NCI-H69 (cell line): ENCODE data around the gene GALNT14.

ENCODE experiments used
- DNase-seq: peaks from one replicate; lab custom pipeline; 2025; lab: John Stamatoyannopoulos, UW

GALNT14 gene

GRCh38 chr2:31008561-31009114 is 129.6 kb downstream of the GALNT14 start:
- DNase-seq, result peak; percentile 78

- DNase-seq, result no peak
These were observed 134.0 kb downstream of the GALNT14 start for GRCh38 chr2:31004257-31004656.

- no peak for DNase-seq
These were observed 134.5 kb downstream of the GALNT14 start for GRCh38 chr2:31003749-31004148.

GRCh38 chr2:31002537-31003150 is 135.6 kb downstream of the GALNT14 start:
- DNase-seq, result peak; percentile 26

GRCh38 chr2:31000970-31001369 is 137.3 kb downstream of the GALNT14 start:
- no peak for DNase-seq

GRCh38 chr2:30998672-30999071 is 139.6 kb downstream of the GALNT14 start:
- DNase-seq, result no peak

GRCh38 chr2:30997979-30998378 is 140.3 kb downstream of the GALNT14 start:
- DNase-seq, result no peak

GRCh38 chr2:30994227-30995056 is 143.8 kb downstream of the GALNT14 start:
- DNase-seq, result no peak

GRCh38 chr2:30992781-30993180 is 145.5 kb downstream of the GALNT14 start:
- DNase-seq, result no peak

- no peak for DNase-seq
These were observed 147.6 kb downstream of the GALNT14 start for GRCh38 chr2:30990671-30991070.

GRCh38 chr2:30990176-30990575 is 148.1 kb downstream of the GALNT14 start:
- no peak for DNase-seq

- DNase-seq, result no peak
These were observed 148.5 kb downstream of the GALNT14 start for GRCh38 chr2:30989746-30990145.

- DNase-seq, result no peak
These were observed 150.7 kb downstream of the GALNT14 start for GRCh38 chr2:30987566-30987965.

GRCh38 chr2:30986231-30986580 is 152.0 kb downstream of the GALNT14 start:
- DNase-seq, result no peak

GRCh38 chr2:30985493-30986230 is 152.6 kb downstream of the GALNT14 start:
- DNase-seq, result no peak

GRCh38 chr2:30984148-30984547 is 154.1 kb downstream of the GALNT14 start:
- DNase-seq, result no peak

GRCh38 chr2:30981510-30981909 is 156.7 kb downstream of the GALNT14 start:
- no peak for DNase-seq

GRCh38 chr2:30981096-30981495 is 157.1 kb downstream of the GALNT14 start:
- DNase-seq, result no peak

- no peak for DNase-seq
These were observed 158.4 kb downstream of the GALNT14 start for GRCh38 chr2:30979822-30980245.

GRCh38 chr2:30978854-30979253 is 159.4 kb downstream of the GALNT14 start:
- no peak for DNase-seq

- no peak for DNase-seq
These were observed 160.2 kb downstream of the GALNT14 start for GRCh38 chr2:30978044-30978443.

- no peak for DNase-seq
These were observed 163.1 kb downstream of the GALNT14 start for GRCh38 chr2:30975156-30975555.

- DNase-seq, result no peak
These were observed 163.7 kb downstream of the GALNT14 start for GRCh38 chr2:30974554-30974953.
